ENCODE data around the gene LONRF2.

The LONRF2 gene

DNA sequence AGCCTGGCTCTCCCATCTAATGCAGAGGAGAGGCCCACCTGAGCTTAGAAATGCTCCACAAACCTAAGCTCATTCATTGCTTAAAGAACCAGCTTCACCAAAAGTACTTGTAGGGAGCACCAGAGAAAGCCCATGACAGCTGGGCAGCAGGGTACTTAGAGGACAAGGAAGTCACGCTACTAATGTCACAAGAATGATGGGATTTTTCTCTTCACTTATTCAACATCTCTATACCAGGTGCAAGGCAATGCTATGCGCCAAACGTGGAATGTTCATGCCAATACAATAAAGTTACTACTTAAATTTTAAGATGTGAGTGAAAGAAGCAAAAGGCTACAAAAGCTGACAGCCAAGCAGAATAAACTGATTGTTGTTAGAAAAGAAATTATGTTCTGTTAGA lies 36.0 kb downstream of the LONRF2 start:
- Histone ChIP-seq H3K36me3 (ENCODE audit: control insufficient read depth, low read length) (no peaks in the 10 kb centered on the region), H4K20me1 (ENCODE audit: control insufficient read depth, insufficient read depth, low read depth, low read length) (no peaks in the 10 kb centered on the region), H3K9me2 (replicated peaks; ENCODE audit: control insufficient read depth, low read length) (no peaks in the 10 kb centered on the region), H3F3A (ENCODE audit: control insufficient read depth, insufficient read depth) (no peaks in the 10 kb centered on the region), H3K79me2 (ENCODE audit: control insufficient read depth, low read length) (no peaks in the 10 kb centered on the region), H3K4me3 (ENCODE audit: low read length) (no peak overlapping the region), H3K9me3 (ENCODE audit: control insufficient read depth, insufficient read depth, low read length) (no peaks in the 10 kb centered on the region), H3K4me2 (ENCODE audit: low read length) (no peak overlapping the region), H3K27me3 (ENCODE audit: control insufficient read depth, low read length) (peaks cover 23% of the 10 kb centered on the region), H3K27ac (ENCODE audit: low read depth, low read length) (no peak overlapping the region), H3K4me1 (ENCODE audit: control insufficient read depth, low read length) (no peaks in the 10 kb centered on the region)
- TF ChIP-seq EZH2phosphoT487 (IDR thresholded peaks at IDR 0.05; ENCODE audit: borderline replicate concordance, low read length), result no peak
- TF ChIP-seq, protein P1, sequence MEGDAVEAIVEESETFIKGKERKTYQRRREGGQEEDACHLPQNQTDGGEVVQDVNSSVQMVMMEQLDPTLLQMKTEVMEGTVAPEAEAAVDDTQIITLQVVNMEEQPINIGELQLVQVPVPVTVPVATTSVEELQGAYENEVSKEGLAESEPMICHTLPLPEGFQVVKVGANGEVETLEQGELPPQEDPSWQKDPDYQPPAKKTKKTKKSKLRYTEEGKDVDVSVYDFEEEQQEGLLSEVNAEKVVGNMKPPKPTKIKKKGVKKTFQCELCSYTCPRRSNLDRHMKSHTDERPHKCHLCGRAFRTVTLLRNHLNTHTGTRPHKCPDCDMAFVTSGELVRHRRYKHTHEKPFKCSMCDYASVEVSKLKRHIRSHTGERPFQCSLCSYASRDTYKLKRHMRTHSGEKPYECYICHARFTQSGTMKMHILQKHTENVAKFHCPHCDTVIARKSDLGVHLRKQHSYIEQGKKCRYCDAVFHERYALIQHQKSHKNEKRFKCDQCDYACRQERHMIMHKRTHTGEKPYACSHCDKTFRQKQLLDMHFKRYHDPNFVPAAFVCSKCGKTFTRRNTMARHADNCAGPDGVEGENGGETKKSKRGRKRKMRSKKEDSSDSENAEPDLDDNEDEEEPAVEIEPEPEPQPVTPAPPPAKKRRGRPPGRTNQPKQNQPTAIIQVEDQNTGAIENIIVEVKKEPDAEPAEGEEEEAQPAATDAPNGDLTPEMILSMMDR (IDR thresholded peaks at IDR 0.05; ENCODE audit: low read depth, low read length, poor library complexity, severe bottlenecking), result no peak

DNA sequence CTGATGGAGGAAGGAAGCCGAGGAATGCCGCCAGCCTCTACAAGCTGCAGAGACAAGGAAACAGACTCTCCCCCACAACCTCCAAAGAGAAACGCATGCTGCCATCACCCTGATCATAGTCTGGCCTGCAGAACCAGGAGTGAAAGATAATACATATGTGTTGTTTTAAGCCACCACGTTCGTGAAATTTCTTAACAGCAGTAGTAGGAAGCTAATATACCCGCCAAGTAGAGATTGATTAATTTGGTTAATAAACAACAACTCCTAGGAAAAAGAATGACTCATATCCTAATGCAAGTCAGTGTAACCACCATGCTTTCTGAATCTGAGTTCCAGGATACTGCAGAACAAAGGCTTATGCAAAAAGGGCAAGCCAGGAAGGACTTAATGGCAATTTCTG lies 36.6 kb downstream of the LONRF2 start:
- H3K36me3 ChIP-seq (ENCODE audit: control insufficient read depth, low read length), result no peaks in the 10 kb centered on the region
- no peak overlapping the region for H3K27ac ChIP-seq (ENCODE audit: low read depth, low read length)
- TF ChIP-seq, protein P1 (IDR thresholded peaks at IDR 0.05; ENCODE audit: low read depth, low read length, poor library complexity, severe bottlenecking), result no peak
- TF ChIP-seq EZH2phosphoT487 (IDR thresholded peaks at IDR 0.05; ENCODE audit: borderline replicate concordance, low read length), result no peak

GRCh38 chr2:100285011-100285410 lies 37.3 kb downstream of the LONRF2 start:
- Histone ChIP-seq H3K27me3 (ENCODE audit: control insufficient read depth, low read length) (peaks cover 23% of the 10 kb centered on the region), H3K4me2 (ENCODE audit: low read length) (no peak overlapping the region), H4K20me1 (ENCODE audit: control insufficient read depth, insufficient read depth, low read depth, low read length) (no peaks in the 10 kb centered on the region), H3K4me1 (ENCODE audit: control insufficient read depth, low read length) (no peaks in the 10 kb centered on the region), H3K79me2 (ENCODE audit: control insufficient read depth, low read length) (no peaks in the 10 kb centered on the region), H3K36me3 (ENCODE audit: control insufficient read depth, low read length) (no peaks in the 10 kb centered on the region), H3K4me3 (ENCODE audit: low read length) (no peak overlapping the region), H3K9me2 (replicated peaks; ENCODE audit: control insufficient read depth, low read length) (no peaks in the 10 kb centered on the region), H3K27ac (ENCODE audit: low read depth, low read length) (no peak overlapping the region), H3F3A (ENCODE audit: control insufficient read depth, insufficient read depth) (no peaks in the 10 kb centered on the region), H3K9me3 (ENCODE audit: control insufficient read depth, insufficient read depth, low read length) (no peaks in the 10 kb centered on the region)
- TF ChIP-seq, protein P1 (IDR thresholded peaks at IDR 0.05; ENCODE audit: low read depth, low read length, poor library complexity, severe bottlenecking), result no peak
- TF ChIP-seq EZH2phosphoT487 (IDR thresholded peaks at IDR 0.05; ENCODE audit: borderline replicate concordance, low read length), result no peak

More for the DNA sequence above, 36.6 kb downstream of the LONRF2 start:
- Histone ChIP-seq H3K4me3 (ENCODE audit: low read length) (no peak overlapping the region), H3K4me2 (ENCODE audit: low read length) (no peak overlapping the region), H3K27me3 (ENCODE audit: control insufficient read depth, low read length) (peaks cover 23% of the 10 kb centered on the region), H3K9me2 (replicated peaks; ENCODE audit: control insufficient read depth, low read length) (no peaks in the 10 kb centered on the region), H3K79me2 (ENCODE audit: control insufficient read depth, low read length) (no peaks in the 10 kb centered on the region), H3F3A (ENCODE audit: control insufficient read depth, insufficient read depth) (no peaks in the 10 kb centered on the region), H4K20me1 (ENCODE audit: control insufficient read depth, insufficient read depth, low read depth, low read length) (no peaks in the 10 kb centered on the region), H3K9me3 (ENCODE audit: control insufficient read depth, insufficient read depth, low read length) (no peaks in the 10 kb centered on the region), H3K4me1 (ENCODE audit: control insufficient read depth, low read length) (no peaks in the 10 kb centered on the region)

All from DOHH2 (cell line).